ENCODE results near the gene HYI.
A peak's percentile ranks its signal among the peaks of the same experiment; 100 is the strongest.
"Not testable (repeated sequence)": the region's sequence is repeated elsewhere in the genome, so short reads cannot be mapped to it uniquely, and the experiment has no call there.

HYI gene

GRCh38 chr1:43453442-43454269 lies at the start of gene HYI:
HYI (minus strand) TSS chr1:43453931; CDS start chr1:43453793, 138 bp downstream.
- peak within 1 kb of the TSS; percentile 62 for H3K4me3 ChIP-seq (ENCODE audit: low read depth, low read length)
- no peak for TF ChIP-seq CTCF (conservative IDR thresholded peaks at IDR 0.05; ENCODE audit: low read depth, low read length)
- peak; percentile 91 for DNase-seq (ENCODE audit: low read depth)

GRCh38 chr1:43501806-43502205 lies 48.1 kb upstream of the HYI start:
- not testable (repeated sequence) for H3K4me3 ChIP-seq (ENCODE audit: low read depth, low read length); DNase-seq (ENCODE audit: low read depth)

GRCh38 chr1:43499898-43500297 lies 46.2 kb upstream of the HYI start:
- TF ChIP-seq CTCF (conservative IDR thresholded peaks at IDR 0.05; ENCODE audit: low read depth, low read length): no peak
- no peak overlapping the region for H3K4me3 ChIP-seq (ENCODE audit: low read depth, low read length)
- DNase-seq (ENCODE audit: low read depth): no peak

GRCh38 chr1:43495204-43495603 lies 41.5 kb upstream of the HYI start:
- DNase-seq (ENCODE audit: low read depth): no peak
- no peak overlapping the region for H3K4me3 ChIP-seq (ENCODE audit: low read depth, low read length)
- TF ChIP-seq CTCF (conservative IDR thresholded peaks at IDR 0.05; ENCODE audit: low read depth, low read length): no peak

GRCh38 chr1:43493661-43494450 lies 40.1 kb upstream of the HYI start:
- no peak overlapping the region for H3K4me3 ChIP-seq (ENCODE audit: low read depth, low read length)
- TF ChIP-seq CTCF (conservative IDR thresholded peaks at IDR 0.05; ENCODE audit: low read depth, low read length): no peak
- peak; percentile 68 for DNase-seq (ENCODE audit: low read depth)

- no peak for TF ChIP-seq CTCF (conservative IDR thresholded peaks at IDR 0.05; ENCODE audit: low read depth, low read length)
- no peak overlapping the region for H3K4me3 ChIP-seq (ENCODE audit: low read depth, low read length)
- peak; percentile 17 for DNase-seq (ENCODE audit: low read depth)
Observed at GRCh38 chr1:43492826-43493225, 39.1 kb upstream of the HYI start.

- no peak for DNase-seq (ENCODE audit: low read depth)
- H3K4me3 ChIP-seq (ENCODE audit: low read depth, low read length): no peak overlapping the region
- TF ChIP-seq CTCF (conservative IDR thresholded peaks at IDR 0.05; ENCODE audit: low read depth, low read length): no peak
Observed at GRCh38 chr1:43491061-43491460, 37.3 kb upstream of the HYI start.

All from choroid plexus epithelial cell (primary cell).